Urinary bladder (tissue), 4 donors: ENCODE results near the gene NAT10. TPM values are rescaled to one million over a fixed set of nuclear protein-coding genes. Genes with fewer than 3 reads are reported as not detected.
"Not testable (repeated sequence)": the region's sequence is repeated elsewhere in the genome, so short reads cannot be mapped to it uniquely, and the experiment has no call there.

Experiments
- DNase-seq: peaks from one replicate; pipeline ENCODE4 v3.0.0-alpha.2; 2015; ENCODE audit errors: extremely low spot score
- H3K27ac ChIP-seq: one replicate; pipeline ENCODE4 v1.5.1; 2013; ENCODE audit warnings: low read depth, mild to moderate bottlenecking, moderate library complexity
- H3K36me3 ChIP-seq: one replicate; pipeline ENCODE4 v1.6.1; 2013; ENCODE audit warnings: mild to moderate bottlenecking, moderate library complexity; ENCODE audit not compliant: insufficient read depth
- H3K4me1 ChIP-seq: one replicate; pipeline ENCODE4 v1.6.1; 2013; ENCODE audit warnings: mild to moderate bottlenecking, moderate library complexity; ENCODE audit not compliant: insufficient read depth
- H3K4me3 ChIP-seq: one replicate; pipeline ENCODE4 v1.5.1; 2013; ENCODE audit warnings: low read depth, low read length
- WGBS: extraction: QIAGEN DNeasy Blood & Tissue Kit; methylation state at CpG from one replicate; pipeline ENCODE4 v1.1.7; 2013; 5-methylcytosine and 5-hydroxymethylcytosine counted together
- polyA plus RNA-seq: library from polyadenylated mRNA; stranded (reverse); fragments of 200-250 nt; gene quantifications from one replicate; pipeline ENCODE4 v1.2.3, GENCODE V29; 2013
- total RNA-seq: library from RNA; depleted of rRNA; stranded (reverse); fragments of >200 nt; gene quantifications from one replicate; pipeline ENCODE4 v1.2.3, GENCODE V29; 2014
- donor health status: healthy with polysubstance abuse.
- donor health status: healthy.

The NAT10 gene
- total and polyA plus RNA-seq, 2 donors = 15.9 to 26.1 TPM

GRCh38 chr11:34080609-34081008 is 24.8 kb upstream of the NAT10 start:
- H3K36me3 ChIP-seq = peaks cover 4% of the 10 kb centered on the region
- WGBS = 86% methylated on average over 4 of the region's 4 CpGs
- DNase-seq = no peak

GRCh38 chr11:34084637-34085036 is 20.8 kb upstream of the NAT10 start:
- Histone ChIP-seq H3K27ac (no peak overlapping the region), H3K4me3 (no peak overlapping the region), H3K4me1 (no peaks in the 10 kb centered on the region), H3K36me3 (peaks cover 6% of the 10 kb centered on the region)
- 85% methylated on average over 2 of the region's 2 CpGs for WGBS
- no peak for DNase-seq

More at GRCh38 chr11:34080609-34081008, 24.8 kb upstream of the NAT10 start:
- no peak overlapping the region for H3K27ac ChIP-seq
- H3K4me3 ChIP-seq = no peak overlapping the region
- H3K4me1 ChIP-seq = no peaks in the 10 kb centered on the region

- peaks cover 6% of the 10 kb centered on the region for H3K36me3 ChIP-seq
- 88% methylated on average over 4 of the region's 4 CpGs for WGBS
- no peak overlapping the region for H3K27ac ChIP-seq
- H3K4me3 ChIP-seq = no peak overlapping the region
- H3K4me1 ChIP-seq = no peaks in the 10 kb centered on the region
- DNase-seq = no peak
These were observed 18.7 kb upstream of the NAT10 start for GRCh38 chr11:34086554-34087283.

- Histone ChIP-seq H3K4me1 (no peaks in the 10 kb centered on the region), H3K36me3 (peaks cover 12% of the 10 kb centered on the region), H3K4me3 (no peak overlapping the region), H3K27ac (no peak overlapping the region)
- no peak for DNase-seq
- 92% methylated on average over 1 of the region's 1 CpG for WGBS
These were observed 13.6 kb upstream of the NAT10 start for GRCh38 chr11:34091825-34092224.

GRCh38 chr11:34094900-34095299 is 10.5 kb upstream of the NAT10 start:
- not testable (repeated sequence) for H3K27ac ChIP-seq, DNase-seq, H3K4me3 ChIP-seq, H3K4me1 ChIP-seq
- peaks cover 15% of the 10 kb centered on the region for H3K36me3 ChIP-seq
- WGBS = 97% methylated on average over 2 of the region's 2 CpGs

GRCh38 chr11:34098813-34099212 is 6.6 kb upstream of the NAT10 start:
- Histone ChIP-seq H3K4me3 (no peak overlapping the region), H3K27ac (no peak overlapping the region), H3K4me1 (no peaks in the 10 kb centered on the region), H3K36me3 (peaks cover 11% of the 10 kb centered on the region)
- no peak for DNase-seq
- WGBS = 91% methylated on average over 2 of the region's 2 CpGs

- Histone ChIP-seq H3K4me3 (peak overlapping the region; percentile 76), H3K36me3 (peaks cover 2% of the 10 kb centered on the region), H3K27ac (peak overlapping the region; percentile 90), H3K4me1 (no peaks in the 10 kb centered on the region)
- 16% methylated on average over 6 of the region's 6 CpGs for WGBS
- DNase-seq = no peak
These were observed 750 bp upstream of the NAT10 start for GRCh38 chr11:34104680-34105078.

GRCh38 chr11:34105957-34106504 is 602 bp downstream of the NAT10 start:
- Histone ChIP-seq H3K4me3 (peak overlapping the region; percentile 76), H3K4me1 (no peaks in the 10 kb centered on the region), H3K27ac (no peak overlapping the region), H3K36me3 (no peaks in the 10 kb centered on the region)
- under 1% methylated on average over 17 of the region's 17 CpGs for WGBS
- DNase-seq = no peak

GRCh38 chr11:34111722-34112270 is 6.4 kb downstream of the NAT10 start:
- Histone ChIP-seq H3K4me3 (no peak overlapping the region), H3K36me3 (peaks cover 4% of the 10 kb centered on the region), H3K27ac (no peak overlapping the region), H3K4me1 (no peaks in the 10 kb centered on the region)
- WGBS = 95% methylated on average over 6 of the region's 6 CpGs
- DNase-seq = no peak

- no peak for DNase-seq
- Histone ChIP-seq H3K27ac (no peak overlapping the region), H3K4me3 (no peak overlapping the region), H3K4me1 (no peaks in the 10 kb centered on the region), H3K36me3 (peaks cover 6% of the 10 kb centered on the region)
- WGBS = 96% methylated on average over 2 of the region's 2 CpGs
These were observed 8.6 kb downstream of the NAT10 start for GRCh38 chr11:34114014-34114413.

- 97% methylated on average over 5 of the region's 5 CpGs for WGBS
These were observed 9.0 kb downstream of the NAT10 start for GRCh38 chr11:34114471-34114870.

GRCh38 chr11:34120651-34121050 is 15.2 kb downstream of the NAT10 start:
- Histone ChIP-seq H3K36me3 (peaks cover 7% of the 10 kb centered on the region), H3K4me1 (no peaks in the 10 kb centered on the region), H3K27ac (no peak overlapping the region), H3K4me3 (no peak overlapping the region)
- WGBS = 95% methylated on average over 4 of the region's 4 CpGs
- no peak for DNase-seq

More at GRCh38 chr11:34114471-34114870, 9.0 kb downstream of the NAT10 start:
- peaks cover 9% of the 10 kb centered on the region for H3K36me3 ChIP-seq
- DNase-seq = no peak
- H3K4me1 ChIP-seq = no peaks in the 10 kb centered on the region
- H3K27ac ChIP-seq = no peak overlapping the region
- no peak overlapping the region for H3K4me3 ChIP-seq

GRCh38 chr11:34124885-34125668 is 19.6 kb downstream of the NAT10 start:
- no peak overlapping the region for H3K27ac ChIP-seq
- no peaks in the 10 kb centered on the region for H3K4me1 ChIP-seq
- 69% methylated on average over 4 of the region's 4 CpGs for WGBS
- H3K4me3 ChIP-seq = no peak overlapping the region
- peak; percentile 26 for DNase-seq
- H3K36me3 ChIP-seq = peaks cover 1% of the 10 kb centered on the region
